Measurements from ENCODE around the gene MAP4K4. TPM values are rescaled to one million over a fixed set of nuclear protein-coding genes. Genes with fewer than 3 reads are reported as not detected.

MAP4K4 gene
- total RNA-seq, 1 donor from 2014 or later: 91.9 TPM

DNA sequence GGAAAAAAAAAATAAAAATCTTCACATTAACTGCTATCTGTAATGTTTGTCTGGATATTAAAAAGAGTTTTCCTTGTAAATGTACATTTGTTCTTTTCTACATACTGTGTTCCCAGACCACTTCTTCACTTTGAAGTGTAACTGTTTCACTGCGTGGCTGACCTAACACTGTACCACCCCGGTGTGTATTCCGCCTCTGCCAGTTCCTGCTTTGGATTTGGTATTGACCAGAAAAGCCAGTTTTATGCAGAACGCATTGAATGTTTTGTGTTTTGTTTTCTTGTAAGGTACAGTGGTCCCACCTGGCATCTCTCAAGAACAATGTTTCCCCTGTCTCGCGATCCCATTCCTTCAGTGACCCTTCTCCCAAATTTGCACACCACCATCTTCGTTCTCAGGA lies 166.0 kb downstream of the MAP4K4 start:
- H3F3A ChIP-seq (ENCODE audit: low read depth): no peaks in the 10 kb centered on the region
- TF ChIP-seq, protein P1, sequence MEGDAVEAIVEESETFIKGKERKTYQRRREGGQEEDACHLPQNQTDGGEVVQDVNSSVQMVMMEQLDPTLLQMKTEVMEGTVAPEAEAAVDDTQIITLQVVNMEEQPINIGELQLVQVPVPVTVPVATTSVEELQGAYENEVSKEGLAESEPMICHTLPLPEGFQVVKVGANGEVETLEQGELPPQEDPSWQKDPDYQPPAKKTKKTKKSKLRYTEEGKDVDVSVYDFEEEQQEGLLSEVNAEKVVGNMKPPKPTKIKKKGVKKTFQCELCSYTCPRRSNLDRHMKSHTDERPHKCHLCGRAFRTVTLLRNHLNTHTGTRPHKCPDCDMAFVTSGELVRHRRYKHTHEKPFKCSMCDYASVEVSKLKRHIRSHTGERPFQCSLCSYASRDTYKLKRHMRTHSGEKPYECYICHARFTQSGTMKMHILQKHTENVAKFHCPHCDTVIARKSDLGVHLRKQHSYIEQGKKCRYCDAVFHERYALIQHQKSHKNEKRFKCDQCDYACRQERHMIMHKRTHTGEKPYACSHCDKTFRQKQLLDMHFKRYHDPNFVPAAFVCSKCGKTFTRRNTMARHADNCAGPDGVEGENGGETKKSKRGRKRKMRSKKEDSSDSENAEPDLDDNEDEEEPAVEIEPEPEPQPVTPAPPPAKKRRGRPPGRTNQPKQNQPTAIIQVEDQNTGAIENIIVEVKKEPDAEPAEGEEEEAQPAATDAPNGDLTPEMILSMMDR (IDR thresholded peaks at IDR 0.05): no peak
- TF ChIP-seq EZH2 (IDR thresholded peaks at IDR 0.05): no peak
- TF ChIP-seq EZH2phosphoT487 (IDR thresholded peaks at IDR 0.05): no peak
- peaks cover 27% of the 10 kb centered on the region for H3K36me3 ChIP-seq
- H3K4me1 Mint-ChIP-seq: peaks cover 33% of the 10 kb centered on the region
- H2AFZ ChIP-seq (replicated peaks): no peak overlapping the region
- no peak overlapping the region for H3K4me2 ChIP-seq
- no peak overlapping the region for H3K9ac ChIP-seq
- no peak overlapping the region for H3K4me3 ChIP-seq
- H3K27me3 Mint-ChIP-seq (ENCODE audit: insufficient read depth, low read depth): no peaks in the 10 kb centered on the region
- H4K20me1 ChIP-seq (ENCODE audit: low read depth): peaks cover 6% of the 10 kb centered on the region
- DNase-seq (ENCODE audit: low spot score): no peak
- no peaks in the 10 kb centered on the region for H3K79me2 ChIP-seq (ENCODE audit: low read depth)
- H3K9me3 ChIP-seq (ENCODE audit: low read depth): no peaks in the 10 kb centered on the region
- peaks cover 32% of the 10 kb centered on the region for H3K36me3 Mint-ChIP-seq
- peak overlapping the region; percentile 37 for H3K27ac ChIP-seq
- no peak overlapping the region for H3K4me3 Mint-ChIP-seq
- H3K27me3 ChIP-seq: no peaks in the 10 kb centered on the region
- H3K4me1 ChIP-seq: no peaks in the 10 kb centered on the region
- no peak overlapping the region for H3K27ac Mint-ChIP-seq
- no peaks in the 10 kb centered on the region for H3K9me3 Mint-ChIP-seq

DNA sequence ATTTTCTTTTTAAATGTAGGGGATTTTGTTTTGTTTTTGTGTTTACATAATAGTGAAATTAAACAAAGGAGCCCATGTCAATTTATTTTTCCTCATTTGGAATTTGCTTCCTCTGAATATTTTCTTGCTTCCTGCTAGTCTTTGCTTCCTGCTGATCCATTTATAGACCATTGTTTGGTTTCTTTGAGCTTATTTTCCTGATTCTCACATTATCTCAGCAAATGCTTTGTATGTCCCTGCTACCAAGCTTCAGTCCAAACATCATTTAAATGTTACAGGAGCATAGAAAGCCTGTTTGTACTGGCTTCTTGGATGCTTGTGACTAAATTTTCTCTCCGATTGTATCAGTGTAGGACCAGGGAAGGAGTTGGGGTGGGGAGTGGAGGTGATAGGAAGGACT lies 166.9 kb downstream of the MAP4K4 start:
- Mint-ChIP-seq H3K9me3 (no peaks in the 10 kb centered on the region), H3K36me3 (peaks cover 31% of the 10 kb centered on the region), H3K27me3 (ENCODE audit: insufficient read depth, low read depth) (no peaks in the 10 kb centered on the region), H3K4me3 (no peak overlapping the region), H3K27ac (peak overlapping the region; percentile 5), H3K4me1 (peaks cover 36% of the 10 kb centered on the region)
- Histone ChIP-seq H2AFZ (replicated peaks) (no peak overlapping the region), H3K27me3 (no peaks in the 10 kb centered on the region), H3K36me3 (peaks cover 27% of the 10 kb centered on the region), H3K27ac (no peak overlapping the region), H3K4me2 (no peak overlapping the region), H3K4me3 (no peak overlapping the region), H3K9ac (peak overlapping the region; percentile 30), H3K4me1 (no peaks in the 10 kb centered on the region), H3F3A (ENCODE audit: low read depth) (no peaks in the 10 kb centered on the region), H3K79me2 (ENCODE audit: low read depth) (no peaks in the 10 kb centered on the region), H4K20me1 (ENCODE audit: low read depth) (peaks cover 6% of the 10 kb centered on the region), H3K9me3 (ENCODE audit: low read depth) (no peaks in the 10 kb centered on the region)
- no peak for DNase-seq (ENCODE audit: low spot score)
- TF ChIP-seq, protein P1 (IDR thresholded peaks at IDR 0.05): no peak
- TF ChIP-seq EZH2 (IDR thresholded peaks at IDR 0.05) (no peak), EZH2phosphoT487 (IDR thresholded peaks at IDR 0.05) (no peak)

GRCh38 chr2:101868525-101868924 lies 171.0 kb downstream of the MAP4K4 start:
- no peak for DNase-seq (ENCODE audit: low spot score)
- H3K27ac ChIP-seq: no peak overlapping the region
- H3K4me2 ChIP-seq: no peak overlapping the region
- TF ChIP-seq, protein P1 (IDR thresholded peaks at IDR 0.05): no peak
- TF ChIP-seq EZH2phosphoT487 (IDR thresholded peaks at IDR 0.05): no peak
- no peak for TF ChIP-seq EZH2 (IDR thresholded peaks at IDR 0.05)
- no peaks in the 10 kb centered on the region for H3K9me3 ChIP-seq (ENCODE audit: low read depth)
- H3K79me2 ChIP-seq (ENCODE audit: low read depth): no peaks in the 10 kb centered on the region
- Mint-ChIP-seq H3K9me3 (no peaks in the 10 kb centered on the region), H3K36me3 (peaks cover 38% of the 10 kb centered on the region), H3K27ac (no peak overlapping the region), H3K4me3 (no peak overlapping the region), H3K4me1 (peaks cover 30% of the 10 kb centered on the region), H3K27me3 (ENCODE audit: insufficient read depth, low read depth) (no peaks in the 10 kb centered on the region)
- no peaks in the 10 kb centered on the region for H3K27me3 ChIP-seq
- no peak overlapping the region for H3K4me3 ChIP-seq
- peaks cover 32% of the 10 kb centered on the region for H3K36me3 ChIP-seq
- H2AFZ ChIP-seq (replicated peaks): no peak overlapping the region
- H4K20me1 ChIP-seq (ENCODE audit: low read depth): peaks cover 6% of the 10 kb centered on the region
- H3F3A ChIP-seq (ENCODE audit: low read depth): no peaks in the 10 kb centered on the region
- no peak overlapping the region for H3K9ac ChIP-seq
- H3K4me1 ChIP-seq: no peaks in the 10 kb centered on the region

All from neural progenitor cell (in vitro differentiated cells).